HepG2 (cell line): ENCODE results near the gene FRMD3. TPM values are rescaled to one million over a fixed set of nuclear protein-coding genes. Genes with fewer than 3 reads are reported as not detected.
A peak's percentile ranks its signal among the peaks of the same experiment; 100 is the strongest.

ENCODE experiments used
- HMG20A ChIP-seq: IDR thresholded peaks from 2 replicates; pipeline ENCODE4 v1.6.1; 2016; ENCODE audit warnings: borderline replicate concordance
- HNRNPLL ChIP-seq: fragments of 200-400 bp; formaldehyde crosslinking; IDR thresholded peaks from 2 replicates; pipeline ENCODE4 v1.6.1; 2017; ENCODE audit warnings: mild to moderate bottlenecking, low read depth, low read length; ENCODE audit not compliant: poor library complexity, severe bottlenecking
- HOXA5 ChIP-seq: sonication (generic); formaldehyde crosslinking; IDR thresholded peaks from 2 replicates; pipeline ENCODE4 v1.4.0; 2020; ENCODE audit warnings: missing genetic modification reagents
- KMT2B ChIP-seq: IDR thresholded peaks from 2 replicates; pipeline ENCODE4 v1.6.1; 2016; ENCODE audit warnings: missing genetic modification reagents, missing compliant biosample characterization
- RAD21 ChIP-seq: fragments of 450-650 bp; formaldehyde crosslinking; IDR thresholded peaks from 2 replicates; pipeline ENCODE4 v1.5.0; 2020; ENCODE audit warnings: mild to moderate bottlenecking
- RNF2 ChIP-seq: fragments of 450-650 bp; conservative IDR thresholded peaks from 2 replicates; pipeline ENCODE4 v1.6.1; 2016; ENCODE audit warnings: low read depth
- SP4 ChIP-seq: sonication (generic); formaldehyde crosslinking; IDR thresholded peaks from 2 replicates; pipeline ENCODE4 v1.8.1; 2023; ENCODE audit warnings: mild to moderate bottlenecking, missing genetic modification reagents
- SP5 ChIP-seq: IDR thresholded peaks from 2 replicates; pipeline ENCODE4 v1.6.1; 2016; ENCODE audit warnings: low read depth, borderline replicate concordance
- ZNF264 ChIP-seq: sonication (generic); formaldehyde crosslinking; IDR thresholded peaks from 2 replicates; pipeline ENCODE4 v1.4.0; 2020; ENCODE audit warnings: missing genetic modification reagents
- ZNF292 ChIP-seq: sonication (generic); formaldehyde crosslinking; IDR thresholded peaks from 2 replicates; pipeline ENCODE4 v1.8.1; 2022; ENCODE audit warnings: mild to moderate bottlenecking, low read depth, missing genetic modification reagents, borderline replicate concordance
- ZNF660 ChIP-seq: sonication (generic); formaldehyde crosslinking; IDR thresholded peaks from 2 replicates; pipeline ENCODE4 v1.5.1; 2020; ENCODE audit warnings: mild to moderate bottlenecking, low read depth, missing genetic modification reagents, borderline replicate concordance
- ZNF792 ChIP-seq: IDR thresholded peaks from 2 replicates; pipeline ENCODE4 v1.6.1; 2016
- polyA plus RNA-seq, 8 experiments: library from polyadenylated mRNA; depleted of rRNA in 3 of 8; stranded (reverse) in 7 of 8; unstranded in 1 of 8; fragments of >200 nt; fragmentation: Illumina TruSeq in 4 of 8; extraction: Trizol in 4 of 8; gene quantifications; 2 replicates each; pipeline versions ENCODE4 v1.2.1 to v1.2.3, GENCODE V29; 2011 to 2016; ENCODE audit warnings: low read depth in 4 of 8, missing spikeins in 1 of 8, mixed read lengths in 1 of 8; ENCODE audit not compliant: insufficient read depth in 1 of 8
- total RNA-seq, 5 experiments: library from RNA; depleted of rRNA; stranded (reverse); fragments of >200 nt; fragmentation: Illumina TruSeq; extraction: Trizol; gene quantifications; 2 replicates each; pipeline ENCODE4 v1.2.3, GENCODE V29; 2016; ENCODE audit warnings: low read depth in 1 of 5
- TF ChIP-seq, protein P1 (sequence below): sonication (generic); formaldehyde crosslinking; conservative IDR thresholded peaks from 2 replicates; pipeline ENCODE4 v1.8.1; 2023; ENCODE audit warnings: missing genetic modification reagents
- TF ChIP-seq, protein P2 (sequence below): sonication (generic); formaldehyde crosslinking; IDR thresholded peaks from 2 replicates; pipeline ENCODE4 v1.9.0; 2021; ENCODE audit warnings: mild to moderate bottlenecking, missing genetic modification reagents
- TF ChIP-seq, protein P3 (sequence below): sonication (generic); formaldehyde crosslinking; conservative IDR thresholded peaks from 2 replicates; pipeline ENCODE4 v1.5.0; 2020; ENCODE audit warnings: missing genetic modification reagents
- TF ChIP-seq, protein P4 (sequence below): sonication (generic); formaldehyde crosslinking; conservative IDR thresholded peaks from 2 replicates; pipeline ENCODE4 v1.8.0; 2022; ENCODE audit warnings: low read depth, missing genetic modification reagents
- TF ChIP-seq, protein P5 (sequence below): sonication (generic); formaldehyde crosslinking; IDR thresholded peaks from 2 replicates; pipeline ENCODE4 v1.8.0; 2022; ENCODE audit warnings: missing genetic modification reagents, mild to moderate bottlenecking, borderline replicate concordance

Gene FRMD3
- total and polyA plus RNA-seq, 2 of the 13 experiments (the other 11 are each of a cell fraction or from before 2014, with no cell fraction given) = 3.2 to 7.7 TPM

DNA sequence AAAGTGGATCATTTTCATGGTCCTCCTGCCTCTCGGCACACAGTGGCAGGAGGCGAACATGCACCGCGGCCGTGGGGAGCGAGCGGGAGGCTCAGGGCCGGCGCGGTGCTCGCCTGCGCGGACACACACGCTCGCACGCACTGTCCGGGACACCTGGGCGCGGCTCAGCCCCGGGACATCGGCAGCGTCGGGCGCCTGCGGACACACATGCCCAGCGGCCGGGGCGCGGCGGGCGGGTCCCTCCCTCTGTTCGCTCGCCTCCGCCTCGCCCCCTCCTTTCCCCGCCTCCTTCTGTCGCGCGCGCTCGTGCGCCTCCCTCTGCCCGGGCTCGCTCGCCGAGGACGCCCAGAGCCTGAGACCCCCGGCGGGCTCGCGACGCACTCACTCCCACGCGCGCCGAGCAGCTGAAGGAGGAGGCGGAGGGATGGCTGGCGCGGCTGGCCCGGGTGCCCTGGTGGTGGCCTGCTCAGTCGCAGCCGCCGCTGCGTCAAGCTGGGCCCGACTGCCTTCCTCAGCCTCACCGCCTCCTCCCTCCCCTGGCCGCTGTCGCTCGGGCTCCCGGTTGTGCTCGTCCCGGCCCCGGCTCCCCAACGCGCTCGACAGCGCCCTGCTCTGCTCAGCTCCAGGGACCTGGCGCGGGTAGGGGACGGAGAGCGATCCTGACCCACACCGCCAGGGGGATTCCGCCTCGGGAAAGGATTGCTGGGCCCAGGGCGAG is at the start of gene FRMD3 (continued):
- TF ChIP-seq, protein P1, sequence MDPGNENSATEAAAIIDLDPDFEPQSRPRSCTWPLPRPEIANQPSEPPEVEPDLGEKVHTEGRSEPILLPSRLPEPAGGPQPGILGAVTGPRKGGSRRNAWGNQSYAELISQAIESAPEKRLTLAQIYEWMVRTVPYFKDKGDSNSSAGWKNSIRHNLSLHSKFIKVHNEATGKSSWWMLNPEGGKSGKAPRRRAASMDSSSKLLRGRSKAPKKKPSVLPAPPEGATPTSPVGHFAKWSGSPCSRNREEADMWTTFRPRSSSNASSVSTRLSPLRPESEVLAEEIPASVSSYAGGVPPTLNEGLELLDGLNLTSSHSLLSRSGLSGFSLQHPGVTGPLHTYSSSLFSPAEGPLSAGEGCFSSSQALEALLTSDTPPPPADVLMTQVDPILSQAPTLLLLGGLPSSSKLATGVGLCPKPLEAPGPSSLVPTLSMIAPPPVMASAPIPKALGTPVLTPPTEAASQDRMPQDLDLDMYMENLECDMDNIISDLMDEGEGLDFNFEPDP (CRISPR knock-in tag) = 0 out of 2 replicates have a peak, but pooled peaks have one; percentile 92
- TF ChIP-seq ZNF792 = peak; percentile 48; the same call in 1 of the 2 replicates
- TF ChIP-seq RAD21 = peak; percentile 91
- TF ChIP-seq, protein P2, sequence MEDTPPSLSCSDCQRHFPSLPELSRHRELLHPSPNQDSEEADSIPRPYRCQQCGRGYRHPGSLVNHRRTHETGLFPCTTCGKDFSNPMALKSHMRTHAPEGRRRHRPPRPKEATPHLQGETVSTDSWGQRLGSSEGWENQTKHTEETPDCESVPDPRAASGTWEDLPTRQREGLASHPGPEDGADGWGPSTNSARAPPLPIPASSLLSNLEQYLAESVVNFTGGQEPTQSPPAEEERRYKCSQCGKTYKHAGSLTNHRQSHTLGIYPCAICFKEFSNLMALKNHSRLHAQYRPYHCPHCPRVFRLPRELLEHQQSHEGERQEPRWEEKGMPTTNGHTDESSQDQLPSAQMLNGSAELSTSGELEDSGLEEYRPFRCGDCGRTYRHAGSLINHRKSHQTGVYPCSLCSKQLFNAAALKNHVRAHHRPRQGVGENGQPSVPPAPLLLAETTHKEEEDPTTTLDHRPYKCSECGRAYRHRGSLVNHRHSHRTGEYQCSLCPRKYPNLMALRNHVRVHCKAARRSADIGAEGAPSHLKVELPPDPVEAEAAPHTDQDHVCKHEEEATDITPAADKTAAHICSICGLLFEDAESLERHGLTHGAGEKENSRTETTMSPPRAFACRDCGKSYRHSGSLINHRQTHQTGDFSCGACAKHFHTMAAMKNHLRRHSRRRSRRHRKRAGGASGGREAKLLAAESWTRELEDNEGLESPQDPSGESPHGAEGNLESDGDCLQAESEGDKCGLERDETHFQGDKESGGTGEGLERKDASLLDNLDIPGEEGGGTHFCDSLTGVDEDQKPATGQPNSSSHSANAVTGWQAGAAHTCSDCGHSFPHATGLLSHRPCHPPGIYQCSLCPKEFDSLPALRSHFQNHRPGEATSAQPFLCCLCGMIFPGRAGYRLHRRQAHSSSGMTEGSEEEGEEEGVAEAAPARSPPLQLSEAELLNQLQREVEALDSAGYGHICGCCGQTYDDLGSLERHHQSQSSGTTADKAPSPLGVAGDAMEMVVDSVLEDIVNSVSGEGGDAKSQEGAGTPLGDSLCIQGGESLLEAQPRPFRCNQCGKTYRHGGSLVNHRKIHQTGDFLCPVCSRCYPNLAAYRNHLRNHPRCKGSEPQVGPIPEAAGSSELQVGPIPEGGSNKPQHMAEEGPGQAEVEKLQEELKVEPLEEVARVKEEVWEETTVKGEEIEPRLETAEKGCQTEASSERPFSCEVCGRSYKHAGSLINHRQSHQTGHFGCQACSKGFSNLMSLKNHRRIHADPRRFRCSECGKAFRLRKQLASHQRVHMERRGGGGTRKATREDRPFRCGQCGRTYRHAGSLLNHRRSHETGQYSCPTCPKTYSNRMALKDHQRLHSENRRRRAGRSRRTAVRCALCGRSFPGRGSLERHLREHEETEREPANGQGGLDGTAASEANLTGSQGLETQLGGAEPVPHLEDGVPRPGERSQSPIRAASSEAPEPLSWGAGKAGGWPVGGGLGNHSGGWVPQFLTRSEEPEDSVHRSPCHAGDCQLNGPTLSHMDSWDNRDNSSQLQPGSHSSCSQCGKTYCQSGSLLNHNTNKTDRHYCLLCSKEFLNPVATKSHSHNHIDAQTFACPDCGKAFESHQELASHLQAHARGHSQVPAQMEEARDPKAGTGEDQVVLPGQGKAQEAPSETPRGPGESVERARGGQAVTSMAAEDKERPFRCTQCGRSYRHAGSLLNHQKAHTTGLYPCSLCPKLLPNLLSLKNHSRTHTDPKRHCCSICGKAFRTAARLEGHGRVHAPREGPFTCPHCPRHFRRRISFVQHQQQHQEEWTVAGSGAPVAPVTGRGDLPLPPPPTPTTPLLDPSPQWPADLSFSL (CRISPR knock-in tag) = no peak
- peak; percentile 65; the same call in 1 of the 2 replicates for TF ChIP-seq HOXA5 (CRISPR knock-in tag)
- no peak; the same call in 1 of the 2 replicates for TF ChIP-seq RNF2
- TF ChIP-seq ZNF264 (CRISPR knock-in tag) = 0 out of 2 replicates have a peak, but pooled peaks have one; percentile 60
- no peak for TF ChIP-seq ZNF660 (CRISPR knock-in tag)
- TF ChIP-seq HMG20A (CRISPR knock-in tag) = no peak
- TF ChIP-seq, protein P3, sequence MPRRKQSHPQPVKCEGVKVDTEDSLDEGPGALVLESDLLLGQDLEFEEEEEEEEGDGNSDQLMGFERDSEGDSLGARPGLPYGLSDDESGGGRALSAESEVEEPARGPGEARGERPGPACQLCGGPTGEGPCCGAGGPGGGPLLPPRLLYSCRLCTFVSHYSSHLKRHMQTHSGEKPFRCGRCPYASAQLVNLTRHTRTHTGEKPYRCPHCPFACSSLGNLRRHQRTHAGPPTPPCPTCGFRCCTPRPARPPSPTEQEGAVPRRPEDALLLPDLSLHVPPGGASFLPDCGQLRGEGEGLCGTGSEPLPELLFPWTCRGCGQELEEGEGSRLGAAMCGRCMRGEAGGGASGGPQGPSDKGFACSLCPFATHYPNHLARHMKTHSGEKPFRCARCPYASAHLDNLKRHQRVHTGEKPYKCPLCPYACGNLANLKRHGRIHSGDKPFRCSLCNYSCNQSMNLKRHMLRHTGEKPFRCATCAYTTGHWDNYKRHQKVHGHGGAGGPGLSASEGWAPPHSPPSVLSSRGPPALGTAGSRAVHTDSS (CRISPR knock-in tag) = no peak
- peak; percentile 59 for TF ChIP-seq SP4
- TF ChIP-seq HNRNPLL = peak; percentile 60
- peak; percentile 72 for TF ChIP-seq SP5 (CRISPR knock-in tag)
- TF ChIP-seq, protein P4, sequence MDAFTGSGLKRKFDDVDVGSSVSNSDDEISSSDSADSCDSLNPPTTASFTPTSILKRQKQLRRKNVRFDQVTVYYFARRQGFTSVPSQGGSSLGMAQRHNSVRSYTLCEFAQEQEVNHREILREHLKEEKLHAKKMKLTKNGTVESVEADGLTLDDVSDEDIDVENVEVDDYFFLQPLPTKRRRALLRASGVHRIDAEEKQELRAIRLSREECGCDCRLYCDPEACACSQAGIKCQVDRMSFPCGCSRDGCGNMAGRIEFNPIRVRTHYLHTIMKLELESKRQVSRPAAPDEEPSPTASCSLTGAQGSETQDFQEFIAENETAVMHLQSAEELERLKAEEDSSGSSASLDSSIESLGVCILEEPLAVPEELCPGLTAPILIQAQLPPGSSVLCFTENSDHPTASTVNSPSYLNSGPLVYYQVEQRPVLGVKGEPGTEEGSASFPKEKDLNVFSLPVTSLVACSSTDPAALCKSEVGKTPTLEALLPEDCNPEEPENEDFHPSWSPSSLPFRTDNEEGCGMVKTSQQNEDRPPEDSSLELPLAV (CRISPR knock-in tag) = 0 out of 2 replicates have a peak, but pooled peaks have one; percentile 10
- TF ChIP-seq, protein P5, sequence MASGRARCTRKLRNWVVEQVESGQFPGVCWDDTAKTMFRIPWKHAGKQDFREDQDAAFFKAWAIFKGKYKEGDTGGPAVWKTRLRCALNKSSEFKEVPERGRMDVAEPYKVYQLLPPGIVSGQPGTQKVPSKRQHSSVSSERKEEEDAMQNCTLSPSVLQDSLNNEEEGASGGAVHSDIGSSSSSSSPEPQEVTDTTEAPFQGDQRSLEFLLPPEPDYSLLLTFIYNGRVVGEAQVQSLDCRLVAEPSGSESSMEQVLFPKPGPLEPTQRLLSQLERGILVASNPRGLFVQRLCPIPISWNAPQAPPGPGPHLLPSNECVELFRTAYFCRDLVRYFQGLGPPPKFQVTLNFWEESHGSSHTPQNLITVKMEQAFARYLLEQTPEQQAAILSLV = peak; percentile 89; the same call in 1 of the 2 replicates
- peak; percentile 69; the same call in 1 of the 2 replicates for TF ChIP-seq KMT2B
- TF ChIP-seq ZNF292 (CRISPR knock-in tag) = peak; percentile 78
